ENCODE measurements around the gene KRTAP4-5.

- no peak for TF ChIP-seq POLR2AphosphoS5 (IDR thresholded peaks at IDR 0.05; ENCODE audit: low read depth, low read length)
- TF ChIP-seq NFRKB (IDR thresholded peaks at IDR 0.05) = no peak
- TF ChIP-seq ZBTB33 (CRISPR knock-in tag; IDR thresholded peaks at IDR 0.05) = no peak
- no peak for TF ChIP-seq UBTF (CRISPR knock-in tag; IDR thresholded peaks at IDR 0.05)
- no peak for TF ChIP-seq ZNF138 (CRISPR knock-in tag; IDR thresholded peaks at IDR 0.05; ENCODE audit: low read depth)
- no peak for TF ChIP-seq CEBPB (IDR thresholded peaks at IDR 0.05; ENCODE audit: borderline replicate concordance, low read depth, low read length)
- no peak for TF ChIP-seq ELF4 (CRISPR knock-in tag; IDR thresholded peaks at IDR 0.05; ENCODE audit: borderline replicate concordance)
- TF ChIP-seq, protein P1, sequence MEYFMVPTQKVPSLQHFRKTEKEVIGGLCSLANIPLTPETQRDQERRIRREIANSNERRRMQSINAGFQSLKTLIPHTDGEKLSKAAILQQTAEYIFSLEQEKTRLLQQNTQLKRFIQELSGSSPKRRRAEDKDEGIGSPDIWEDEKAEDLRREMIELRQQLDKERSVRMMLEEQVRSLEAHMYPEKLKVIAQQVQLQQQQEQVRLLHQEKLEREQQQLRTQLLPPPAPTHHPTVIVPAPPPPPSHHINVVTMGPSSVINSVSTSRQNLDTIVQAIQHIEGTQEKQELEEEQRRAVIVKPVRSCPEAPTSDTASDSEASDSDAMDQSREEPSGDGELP (IDR thresholded peaks at IDR 0.05; ENCODE audit: borderline replicate concordance, low read depth) = no peak
- no peak for TF ChIP-seq ERF (CRISPR knock-in tag; IDR thresholded peaks at IDR 0.05)
Observed at GRCh38 chr17:41103896-41104295, 45.7 kb downstream of the KRTAP4-5 start.

Data from HepG2 (cell line).